OCI-LY7 (cell line): Measurements from ENCODE around the gene MARK3. TPM values are rescaled to one million over a fixed set of nuclear protein-coding genes. Genes with fewer than 3 reads are reported as not detected.

ENCODE experiments used
- BruUV-seq: library from RNA; stranded (reverse); fragments of 400-500 nt; replicated peaks from 2 replicates; lab custom pipeline; 2021; lab: Mats Ljungman, UMichigan
- CTCF ChIA-PET: fragments of 300-600 bp; sonication (Branson Sonifier 250); formaldehyde crosslinking; loops from one replicate; lab custom pipeline; 2022; ENCODE audit warnings: antibody characterized with exemption; ENCODE audit not compliant: unreplicated experiment; lab: Charles Lee
- POLR2A ChIA-PET: fragments of 300-600 bp; sonication (Branson Sonifier 250); formaldehyde crosslinking; loops from one replicate; lab custom pipeline; 2022; ENCODE audit warnings: antibody characterized with exemption; lab: Charles Lee
- DNase-seq: peaks from one replicate; pipeline ENCODE4 v3.0.0-alpha.2; 2015; ENCODE audit warnings: low spot score
- H2AFZ ChIP-seq: fragments of 200-600 bp; sonication (generic), shearing (Covaris generic); 2 replicates; pipeline ENCODE4 v1.6.1; 2014; ENCODE audit warnings: mild to moderate bottlenecking, antibody characterized with exemption, low read length, moderate library complexity
- H3K27ac ChIP-seq: fragments of 200-600 bp; sonication (generic); 2 replicates; pipeline ENCODE4 v1.5.1; 2014; ENCODE audit warnings: mixed run types, low read depth, mild to moderate bottlenecking, moderate library complexity, low read length, inconsistent platforms; ENCODE audit not compliant: poor library complexity, severe bottlenecking
- H3K36me3 ChIP-seq: fragments of 200-600 bp; sonication (generic); 2 replicates; pipeline ENCODE4 v1.6.1; 2014; ENCODE audit warnings: mild to moderate bottlenecking, antibody characterized with exemption, low read length, moderate library complexity, mixed read lengths; ENCODE audit not compliant: insufficient read depth
- H3K4me1 ChIP-seq: fragments of 200-600 bp; sonication (generic); 2 replicates; pipeline ENCODE4 v1.5.1; 2014; ENCODE audit warnings: mild to moderate bottlenecking, low read length; ENCODE audit not compliant: insufficient read depth, poor library complexity, severe bottlenecking
- H3K4me2 ChIP-seq: fragments of 200-600 bp; sonication (generic); 2 replicates; pipeline ENCODE4 v1.6.1; 2014; ENCODE audit warnings: mild to moderate bottlenecking, low read length
- H3K4me3 ChIP-seq: fragments of 200-600 bp; sonication (generic); 2 replicates; pipeline ENCODE4 v1.5.1; 2014; ENCODE audit warnings: mild to moderate bottlenecking, low read depth, low read length; ENCODE audit not compliant: poor library complexity, severe bottlenecking
- H3K79me2 ChIP-seq: fragments of 200-600 bp; sonication (generic); 2 replicates; pipeline ENCODE4 v1.6.1; 2016; ENCODE audit warnings: low read depth, mild to moderate bottlenecking, low read length, moderate library complexity, mixed read lengths; ENCODE audit not compliant: insufficient read depth
- H3K9me2 ChIP-seq: fragments of 200-600 bp; sonication (generic); 2 replicates; pipeline ENCODE4 v1.6.1; 2016; ENCODE audit warnings: mild to moderate bottlenecking, low read length, mixed read lengths; ENCODE audit not compliant: insufficient read depth
- H3K9me3 ChIP-seq: fragments of 200-600 bp; sonication (generic); 2 replicates; pipeline ENCODE4 v1.6.1; 2014; ENCODE audit warnings: mild to moderate bottlenecking, mixed run types, low read length, mixed read lengths
- H4K20me1 ChIP-seq: fragments of 200-600 bp; sonication (generic); 2 replicates; pipeline ENCODE4 v1.6.1; 2014; ENCODE audit warnings: mild to moderate bottlenecking, antibody characterized with exemption, low read length, moderate library complexity, mixed read lengths; ENCODE audit not compliant: insufficient read depth
- CTCF ChIP-seq: fragments of 200-600 bp; sonication (generic); conservative IDR thresholded peaks from 2 replicates; pipeline ENCODE4 v1.5.1; 2014; ENCODE audit warnings: mild to moderate bottlenecking, antibody characterized with exemption, low read length, moderate library complexity, mixed read lengths
- EZH2phosphoT487 ChIP-seq: fragments of 200-600 bp; sonication (generic); IDR thresholded peaks from 2 replicates; pipeline ENCODE4 v1.6.1; 2018; ENCODE audit warnings: low read depth, borderline replicate concordance, mild to moderate bottlenecking, mixed run types, antibody characterized with exemption, low read length, moderate library complexity, mixed read lengths
- intact Hi-C: fragments of 100-400 bp; cut with micrococcal nuclease; formaldehyde crosslinking; loops from one replicate; pipeline ENCODE4 v1.10.0; 2022; ENCODE audit not compliant: unreplicated experiment
- total RNA-seq, 2 experiments: library from RNA; depleted of rRNA in 1 of 2; stranded (reverse); fragments of >200 nt in 1 of 2; shearing (Covaris generic) in 1 of 2; gene quantifications; 2 replicates each; pipeline ENCODE4 v1.2.3, GENCODE V29; 2014 to 2022

The MARK3 gene
- total RNA-seq, 2 experiments from 2014 or later: 70.8 to 83.6 TPM

GRCh38 chr14:103391048-103391447 is 5.8 kb downstream of the MARK3 start:
- intact Hi-C loops: no loop called here
- Histone ChIP-seq H3K79me2 (peaks cover 99% of the 10 kb centered on the region), H3K4me2 (no peak overlapping the region), H3K9me2 (no peaks in the 10 kb centered on the region), H3K4me1 (peaks cover 46% of the 10 kb centered on the region), H3K4me3 (no peak overlapping the region), H2AFZ (no peak overlapping the region), H3K9me3 (no peaks in the 10 kb centered on the region), H3K36me3 (peaks cover 18% of the 10 kb centered on the region), H4K20me1 (peaks cover 40% of the 10 kb centered on the region), H3K27ac (peak overlapping the region; percentile 17)
- ChIA-PET CTCF (interaction anchor here (1.0 kb wide), 1 partner anchor 24 kb away, joined by 3 read pairs; no protein-coding TSS in a partner anchor), POLR2A (interaction anchor here (1.1 kb wide), 1 partner anchor 456 kb away, joined by 3 read pairs; no protein-coding TSS in a partner anchor)
- DNase-seq: peak; percentile 68
- BruUV-seq: no TSS peak
- TF ChIP-seq CTCF (peak; percentile 98), EZH2phosphoT487 (no peak)

GRCh38 chr14:103392106-103392505 is 6.9 kb downstream of the MARK3 start:
- Histone ChIP-seq H3K4me1 (peaks cover 46% of the 10 kb centered on the region), H3K9me3 (no peaks in the 10 kb centered on the region), H2AFZ (no peak overlapping the region), H3K79me2 (peaks cover 99% of the 10 kb centered on the region), H3K4me2 (peak overlapping the region; percentile 16; the same call in 1 of the 2 replicates), H3K27ac (no peak overlapping the region), H3K4me3 (no peak overlapping the region), H3K9me2 (no peaks in the 10 kb centered on the region), H3K36me3 (peaks cover 18% of the 10 kb centered on the region), H4K20me1 (peaks cover 33% of the 10 kb centered on the region)
- ChIA-PET POLR2A (interaction anchor here (0.7 to 0.9 kb wide), 3 partner anchors 10 to 30 kb away, joined by 3 read pairs; no protein-coding TSS in a partner anchor), CTCF (no interaction called here)
- TF ChIP-seq CTCF (no peak), EZH2phosphoT487 (no peak)
- no TSS peak for BruUV-seq
- intact Hi-C loops: no loop called here
- no peak for DNase-seq

GRCh38 chr14:103392572-103392971 is 7.4 kb downstream of the MARK3 start:
- Histone ChIP-seq H3K36me3 (peaks cover 16% of the 10 kb centered on the region), H3K9me2 (no peaks in the 10 kb centered on the region), H3K27ac (no peak overlapping the region), H3K4me3 (no peak overlapping the region), H3K9me3 (no peaks in the 10 kb centered on the region), H3K4me1 (peaks cover 44% of the 10 kb centered on the region), H4K20me1 (peaks cover 32% of the 10 kb centered on the region), H3K79me2 (peaks cover 99% of the 10 kb centered on the region), H3K4me2 (0 out of 2 replicates have a peak overlapping the region, but pooled peaks have one; percentile 16), H2AFZ (no peak overlapping the region)
- POLR2A ChIA-PET: interaction anchor here (0.5 to 0.9 kb wide), 4 partner anchors 11 to 31 kb away, joined by 3 read pairs; no protein-coding TSS in a partner anchor
- intact Hi-C loops: no loop called here
- CTCF ChIA-PET: interaction anchor here (0.8 kb wide), 1 partner anchor 24 kb away, joined by 5 read pairs; no protein-coding TSS in a partner anchor
- TF ChIP-seq EZH2phosphoT487 (no peak), CTCF (no peak)
- no peak for DNase-seq
- BruUV-seq: no TSS peak
